Esophagus muscularis mucosa (tissue), 4 donors: ENCODE measurements around the gene AACS. TPM values are rescaled to one million over a fixed set of nuclear protein-coding genes. Genes with fewer than 3 reads are reported as not detected.
"Not testable (repeated sequence)": the region's sequence is repeated elsewhere in the genome, so short reads cannot be mapped to it uniquely, and the experiment has no call there.

Experiments
- DNase-seq: peaks from one replicate; pipeline ENCODE4 v3.0.0-alpha.2; 2017; ENCODE audit errors: extremely low spot score
- H3K27ac ChIP-seq, 4 donors: fragments of 200-600 bp; sonication (generic); replicated peaks in 1 of 4; 1 replicate in 3 of 4; 2 replicates in 1 of 4; pipeline ENCODE4 v1.5.1; 2016 to 2019; ENCODE audit warnings: mild to moderate bottlenecking in 1 of 4
- H3K27me3 ChIP-seq, 4 donors: fragments of 200-600 bp; sonication (generic); one replicate each; pipeline versions ENCODE4 v1.5.1 to v1.6.0; 2016 to 2019
- H3K36me3 ChIP-seq, 4 donors: fragments of 200-600 bp; sonication (generic); one replicate each; pipeline ENCODE4 v1.5.1; 2016 to 2019
- H3K4me1 ChIP-seq, 4 donors: fragments of 200-600 bp; sonication (generic); one replicate each; pipeline ENCODE4 v1.5.1; 2016 to 2019
- H3K4me3 ChIP-seq, 4 donors: fragments of 200-600 bp; sonication (generic); 1 replicate in 2 of 4; 2 replicates in 2 of 4; pipeline ENCODE4 v1.5.1; 2016 to 2019; ENCODE audit warnings: mild to moderate bottlenecking in 4 of 4, moderate library complexity in 1 of 4
- H3K9me3 ChIP-seq, 4 donors: fragments of 200-600 bp; sonication (generic); 1 replicate in 3 of 4; 2 replicates in 1 of 4; pipeline ENCODE4 v1.5.1; 2016 to 2019
- CTCF ChIP-seq, 3 experiments: fragments of 200-600 bp in 2 of 3; fragments of 450-650 bp in 1 of 3; sonication (generic) in 2 of 3; IDR thresholded peaks; one replicate each; pipeline ENCODE4 v1.5.1; 2017 to 2019; ENCODE audit warnings: antibody characterized with exemption in 3 of 3, mild to moderate bottlenecking in 2 of 3, moderate library complexity in 1 of 3
- EP300 ChIP-seq: sonication (generic); formaldehyde crosslinking; IDR thresholded peaks from one replicate; pipeline ENCODE4 v1.6.1; 2017; ENCODE audit warnings: antibody characterized with exemption
- POLR2A ChIP-seq: fragments of 450-650 bp; IDR thresholded peaks from one replicate; pipeline ENCODE4 v1.6.1; 2017; ENCODE audit warnings: antibody characterized with exemption, moderate library complexity, mild to moderate bottlenecking, low read depth
- POLR2AphosphoS5 ChIP-seq, 2 donors: sonication (generic); formaldehyde crosslinking; IDR thresholded peaks; one replicate each; pipeline ENCODE4 v1.6.1; 2017; ENCODE audit warnings: antibody characterized with exemption in 2 of 2
- WGBS: methylation state at CpG from one replicate; pipeline ENCODE4 v1.1.5; 2018; 5-methylcytosine and 5-hydroxymethylcytosine counted together
- intact Hi-C: fragments of 100-400 bp; cut with DNase I; formaldehyde crosslinking; loops from one replicate; pipeline ENCODE4 v1.15.1; 2023
- total RNA-seq, 4 donors: library from RNA; depleted of rRNA; stranded (reverse); fragments of >200 nt; gene quantifications; one replicate each; pipeline versions ENCODE4 v1.1.0 to v1.2.1, GENCODE V29; 2016

AACS gene
- total RNA-seq, 4 donors from 2014 or later: 10.2 to 16.7 (median 13.9) TPM

DNA sequence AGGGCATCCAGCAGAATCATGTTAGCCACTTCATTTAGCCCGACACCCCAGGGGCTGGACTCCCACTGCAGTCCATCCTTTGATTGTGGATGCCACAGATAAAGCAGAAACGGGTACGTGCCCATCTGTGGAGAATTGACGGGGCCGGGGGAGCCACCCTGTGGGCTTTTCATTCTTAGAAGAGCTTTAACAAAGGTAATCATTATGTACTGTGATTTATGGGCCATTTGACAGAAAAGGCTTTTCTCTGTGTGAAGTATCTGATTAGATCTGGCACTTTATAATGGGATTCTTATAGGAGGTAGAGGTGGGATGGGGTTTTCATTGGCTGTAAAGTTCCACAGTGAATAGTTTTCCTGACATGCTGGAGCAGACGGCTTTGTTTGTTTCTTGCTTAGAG, 40.4 kb downstream of the AACS start:
- no peak overlapping the region for H3K4me3 ChIP-seq
- intact Hi-C loops: no loop called here
- no peak overlapping the region for H3K27ac ChIP-seq
- no peak for DNase-seq
- no peaks in the 10 kb centered on the region for H3K27me3 ChIP-seq
- 74% methylated on average over 6 of the region's 6 CpGs for WGBS
- H3K9me3 ChIP-seq: no peaks in the 10 kb centered on the region
- TF ChIP-seq CTCF (IDR thresholded peaks at IDR 0.05): no peak
- no peak for TF ChIP-seq EP300
- TF ChIP-seq POLR2AphosphoS5 (IDR thresholded peaks at IDR 0.05): no peak
- TF ChIP-seq POLR2A: no peak
- H3K4me1 ChIP-seq: peaks cover 0 to 3% (median 0%) of the 10 kb centered on the region in 4 donors
- peaks cover 30 to 76% (median 55%) of the 10 kb centered on the region in 4 donors for H3K36me3 ChIP-seq

DNA sequence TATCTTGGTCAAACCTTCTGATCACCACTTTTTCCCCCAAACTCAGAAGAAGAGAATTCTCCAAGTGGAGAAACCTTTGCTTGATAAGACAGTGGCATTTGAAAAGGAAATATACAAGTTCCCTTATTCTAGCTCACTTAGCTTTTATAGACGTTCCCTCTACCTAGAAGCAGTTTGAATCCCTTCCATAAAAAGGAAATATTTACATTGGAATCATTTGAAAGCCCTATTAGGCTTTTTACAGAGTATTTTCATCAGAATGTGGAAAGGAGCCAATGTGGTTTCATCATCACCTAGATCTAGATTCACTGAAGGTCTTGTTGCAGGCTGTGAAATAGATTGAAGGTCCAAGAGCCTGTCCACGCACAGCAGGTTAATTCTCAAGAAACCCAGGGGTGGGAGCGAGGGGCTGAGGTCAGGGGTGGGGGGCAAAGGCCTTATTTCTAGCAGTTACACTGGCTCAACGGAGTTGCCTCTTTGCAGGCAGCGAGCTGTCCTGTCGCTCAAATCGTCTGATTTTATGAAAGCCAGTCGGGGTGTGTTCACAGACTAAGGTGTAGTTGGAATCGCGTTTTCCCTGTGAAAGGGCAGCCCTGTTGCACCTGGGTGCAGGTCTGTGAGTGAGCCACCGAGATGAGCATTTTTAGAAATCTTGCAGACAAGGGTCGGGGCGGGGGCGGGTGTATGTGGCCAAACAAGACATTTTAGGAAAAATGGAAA, 45.6 kb downstream of the AACS start:
- Histone ChIP-seq H3K9me3 (no peaks in the 10 kb centered on the region), H3K27me3 (no peaks in the 10 kb centered on the region), H3K4me3 (no peak overlapping the region), H3K4me1 (peaks cover 0 to 6% (median 0%) of the 10 kb centered on the region in 4 donors), H3K36me3 (peaks cover 23 to 85% (median 52%) of the 10 kb centered on the region in 4 donors), H3K27ac (no peak overlapping the region)
- WGBS: 86% methylated on average over 14 of the region's 14 CpGs
- TF ChIP-seq POLR2A: no peak
- no peak for TF ChIP-seq CTCF (IDR thresholded peaks at IDR 0.05)
- no peak for TF ChIP-seq EP300
- no peak for TF ChIP-seq POLR2AphosphoS5 (IDR thresholded peaks at IDR 0.05)
- DNase-seq: no peak
- intact Hi-C loops: no loop called here

GRCh38 chr12:125111403-125111802, 46.2 kb downstream of the AACS start:
- Histone ChIP-seq H3K4me3 (no peak overlapping the region), H3K27ac (no peak overlapping the region), H3K27me3 (no peaks in the 10 kb centered on the region), H3K36me3 (peaks cover 23 to 90% (median 54%) of the 10 kb centered on the region in 4 donors), H3K9me3 (no peaks in the 10 kb centered on the region), H3K4me1 (peaks cover 0 to 6% (median 0%) of the 10 kb centered on the region in 4 donors)
- no peak for DNase-seq
- TF ChIP-seq POLR2AphosphoS5 (IDR thresholded peaks at IDR 0.05) (no peak), POLR2A (no peak), EP300 (no peak), CTCF (IDR thresholded peaks at IDR 0.05) (no peak)
- intact Hi-C loops: no loop called here
- WGBS: 89% methylated on average over 3 of the region's 3 CpGs

DNA sequence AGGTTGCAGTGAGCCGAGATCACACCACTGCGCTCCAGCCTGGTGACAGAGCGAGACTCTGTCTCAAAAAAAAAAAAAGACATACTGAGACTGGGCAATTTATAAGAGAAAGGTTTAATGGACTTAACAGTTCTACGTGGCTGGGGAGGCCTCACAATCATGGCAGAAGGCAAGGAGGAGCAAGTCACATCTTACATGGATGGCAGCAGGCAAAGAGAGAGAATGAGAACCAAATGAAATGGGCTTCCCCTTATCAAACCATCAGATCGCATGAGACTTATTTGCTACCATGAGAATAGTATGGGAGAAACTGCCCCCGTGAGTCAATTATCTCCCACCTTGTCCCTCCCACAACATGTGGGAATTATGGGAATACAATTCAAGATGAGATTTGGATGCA, 47.4 kb downstream of the AACS start:
- H3K4me3 ChIP-seq, H3K27ac ChIP-seq, intact Hi-C loops, H3K27me3 ChIP-seq, H3K9me3 ChIP-seq, DNase-seq, H3K4me1 ChIP-seq: not testable (repeated sequence)
- 96% methylated on average over 6 of the region's 6 CpGs for WGBS
- H3K36me3 ChIP-seq: peaks cover 17 to 90% (median 44%) of the 10 kb centered on the region in 4 donors

DNA sequence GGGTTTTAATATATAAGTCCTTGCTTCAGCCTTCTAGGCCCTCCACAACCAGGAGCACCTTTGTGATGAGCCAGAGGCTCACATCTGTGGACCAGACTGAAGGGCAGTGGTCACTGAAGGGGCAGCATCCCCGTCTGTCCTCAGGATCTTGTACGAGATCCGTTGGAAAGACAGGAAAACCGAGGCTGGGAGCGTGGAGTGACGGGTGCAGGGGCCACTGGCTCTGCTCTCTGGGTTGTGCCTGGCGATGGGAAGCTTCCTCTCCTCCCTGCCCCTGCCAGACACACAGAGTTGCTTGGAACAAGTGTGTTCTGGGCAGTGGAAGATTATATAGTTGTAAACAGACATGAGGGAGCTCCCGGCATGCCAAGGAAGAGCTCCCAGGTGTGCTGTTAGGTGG, 48.0 kb downstream of the AACS start:
- H3K27ac ChIP-seq: no peak overlapping the region
- no peaks in the 10 kb centered on the region for H3K27me3 ChIP-seq
- peaks cover 0 to 6% (median 0%) of the 10 kb centered on the region in 4 donors for H3K4me1 ChIP-seq
- no peaks in the 10 kb centered on the region for H3K9me3 ChIP-seq
- no peak for TF ChIP-seq EP300
- TF ChIP-seq POLR2A: no peak
- no peak for TF ChIP-seq POLR2AphosphoS5 (IDR thresholded peaks at IDR 0.05)
- no peak for TF ChIP-seq CTCF (IDR thresholded peaks at IDR 0.05)
- WGBS: 92% methylated on average over 8 of the region's 8 CpGs
- no peak overlapping the region for H3K4me3 ChIP-seq
- intact Hi-C loops: no loop called here
- no peak for DNase-seq
- H3K36me3 ChIP-seq: peaks cover 14 to 90% (median 44%) of the 10 kb centered on the region in 4 donors
